SK-N-SH (cell line): Measurements from ENCODE around the gene SEMA4B.

Source experiments
- CHD2 ChIP-seq: fragments of 150-350 bp; IDR thresholded peaks from 2 replicates; pipeline ENCODE4 v1.6.1; 2018; ENCODE audit warnings: low read length; ENCODE audit not compliant: partially characterized antibody
- CTCF ChIP-seq: fragments of 200-600 bp; sonication (generic); IDR thresholded peaks from 2 replicates; pipeline ENCODE4 v1.6.1; 2017; ENCODE audit warnings: antibody characterized with exemption, mild to moderate bottlenecking, moderate library complexity
- POLR2AphosphoS5 ChIP-seq: IDR thresholded peaks from 2 replicates; pipeline ENCODE4 v1.6.1; 2012; ENCODE audit warnings: low read depth, low read length
- REST ChIP-seq: IDR thresholded peaks from 2 replicates; pipeline ENCODE4 v1.6.1; 2012; ENCODE audit warnings: mild to moderate bottlenecking, low read depth, low read length, moderate library complexity
- RXRA ChIP-seq: IDR thresholded peaks from 2 replicates; pipeline ENCODE4 v1.4.0; 2012; ENCODE audit warnings: low read depth, mild to moderate bottlenecking, borderline replicate concordance
- SIN3A ChIP-seq: IDR thresholded peaks from 2 replicates; pipeline ENCODE4 v1.6.1; 2012; ENCODE audit warnings: low read depth, mild to moderate bottlenecking, low read length, moderate library complexity, borderline replicate concordance
- YY1 ChIP-seq: IDR thresholded peaks from 2 replicates; pipeline ENCODE4 v1.4.0; 2012; ENCODE audit warnings: low read depth, mild to moderate bottlenecking
- TF ChIP-seq, protein P1 (sequence below): IDR thresholded peaks from 2 replicates; pipeline ENCODE4 v1.4.0; 2012; ENCODE audit warnings: low read depth

- TF ChIP-seq CTCF (no peak), POLR2AphosphoS5 (no peak), YY1 (no peak), CHD2 (no peak), RXRA (no peak), SIN3A (no peak), REST (no peak)
- TF ChIP-seq, protein P1, sequence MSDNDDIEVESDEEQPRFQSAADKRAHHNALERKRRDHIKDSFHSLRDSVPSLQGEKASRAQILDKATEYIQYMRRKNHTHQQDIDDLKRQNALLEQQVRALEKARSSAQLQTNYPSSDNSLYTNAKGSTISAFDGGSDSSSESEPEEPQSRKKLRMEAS, result no peak
Measured at GRCh38 chr15:90270502-90271150, 69.5 kb downstream of the SEMA4B start.
